HEK293 (cell line): Measurements from ENCODE around the gene FLNA.

ENCODE experiments used
- CTCF ChIA-PET: fragments of 350-600 bp; formaldehyde crosslinking; extraction: SDS; loops from one replicate; lab custom pipeline; 2021; ENCODE audit warnings: antibody characterized with exemption; lab: Yijun Ruan, JAX
- POLR2A ChIA-PET: fragments of 300-600 bp; formaldehyde crosslinking; extraction: SDS; loops from one replicate; lab custom pipeline; 2020; ENCODE audit warnings: antibody characterized with exemption, inconsistent platforms; lab: Yijun Ruan, JAX
- H3K27ac ChIP-seq: fragments of 200-500 bp; sonication (Bioruptor generic); 2 replicates; pipeline ENCODE4 v1.5.1; 2014; ENCODE audit warnings: low read depth, low read length, control low read depth, inconsistent platforms; ENCODE audit errors: extremely low read depth
- H3K36me3 ChIP-seq, 2 experiments: fragments of 200-500 bp in 1 of 2; sonication (Bioruptor generic) in 1 of 2; 1 replicate in 1 of 2; 2 replicates in 1 of 2; pipeline ENCODE4 v1.5.1; 2014 to 2017; ENCODE audit warnings: inconsistent platforms in 2 of 2, low read length in 2 of 2; ENCODE audit not compliant: control insufficient read depth in 2 of 2, insufficient read depth in 1 of 2
- H3K4me1 ChIP-seq: fragments of 200-500 bp; sonication (Bioruptor generic); 2 replicates; pipeline ENCODE4 v1.5.1; 2014; ENCODE audit warnings: mild to moderate bottlenecking, low read length, inconsistent platforms; ENCODE audit not compliant: control insufficient read depth, insufficient read depth
- H3K4me3 ChIP-seq: 2 replicates; pipeline ENCODE4 v1.5.1; 2011; ENCODE audit warnings: low read depth, mild to moderate bottlenecking, control low read depth, low read length, moderate library complexity
- H3K9me3 ChIP-seq: fragments of 200-500 bp; sonication (Bioruptor generic); 2 replicates; pipeline ENCODE4 v1.5.1; 2014; ENCODE audit warnings: low read depth, low read length, inconsistent platforms; ENCODE audit not compliant: control insufficient read depth, insufficient read depth
- EGR2 ChIP-seq: fragments of 450-650 bp; formaldehyde crosslinking; IDR thresholded peaks from 2 replicates; pipeline ENCODE4 v1.5.1; 2016; ENCODE audit warnings: low read depth, missing biosample characterization, missing genetic modification characterization
- HIC1 ChIP-seq: fragments of 450-650 bp; formaldehyde crosslinking; IDR thresholded peaks from 2 replicates; pipeline ENCODE4 v1.5.1; 2016; ENCODE audit warnings: missing biosample characterization, missing genetic modification characterization
- KLF9 ChIP-seq: fragments of 450-650 bp; formaldehyde crosslinking; IDR thresholded peaks from 2 replicates; pipeline ENCODE4 v1.5.1; 2016; ENCODE audit warnings: missing biosample characterization, missing genetic modification characterization, low read depth
- PBX3 ChIP-seq: sonication (generic); formaldehyde crosslinking; IDR thresholded peaks from 2 replicates; pipeline ENCODE4 v1.8.1; 2022; ENCODE audit warnings: mild to moderate bottlenecking, moderate library complexity, missing genetic modification reagents
- ZBTB1 ChIP-seq: fragments of 450-650 bp; formaldehyde crosslinking; IDR thresholded peaks from 2 replicates; pipeline ENCODE4 v1.5.1; 2016; ENCODE audit warnings: missing biosample characterization, missing genetic modification characterization
- ZNF26 ChIP-seq: fragments of 450-650 bp; formaldehyde crosslinking; IDR thresholded peaks from 2 replicates; pipeline ENCODE4 v1.5.1; 2016; ENCODE audit warnings: missing biosample characterization, missing genetic modification characterization
- ZNF366 ChIP-seq: fragments of 450-650 bp; formaldehyde crosslinking; conservative IDR thresholded peaks from 2 replicates; pipeline ENCODE4 v1.5.1; 2016; ENCODE audit warnings: missing biosample characterization, missing genetic modification characterization
- ZNF394 ChIP-seq: fragments of 450-650 bp; formaldehyde crosslinking; IDR thresholded peaks from 2 replicates; pipeline ENCODE4 v1.5.1; 2016; ENCODE audit warnings: missing biosample characterization, missing genetic modification characterization, mild to moderate bottlenecking, moderate library complexity, borderline replicate concordance
- ZNF530 ChIP-seq: fragments of 450-650 bp; formaldehyde crosslinking; IDR thresholded peaks from 2 replicates; pipeline ENCODE4 v1.5.1; 2016; ENCODE audit warnings: low read depth, missing biosample characterization, missing genetic modification characterization
- ZNF600 ChIP-seq: fragments of 450-650 bp; formaldehyde crosslinking; IDR thresholded peaks from 2 replicates; pipeline ENCODE4 v1.5.1; 2016; ENCODE audit warnings: missing biosample characterization, missing genetic modification characterization
- ZNF837 ChIP-seq: fragments of 450-650 bp; formaldehyde crosslinking; IDR thresholded peaks from 2 replicates; pipeline ENCODE4 v1.5.1; 2016; ENCODE audit warnings: missing biosample characterization, missing genetic modification characterization

Gene FLNA

GRCh38 chrX:154363706-154364439 is 10.6 kb downstream of the FLNA start:
- Histone ChIP-seq H3K9me3 (no peaks in the 10 kb centered on the region), H3K4me1 (0 out of 2 replicates have a peak, but pooled peaks cover 4% of the 10 kb centered on the region), H3K36me3 (peaks cover 15 to 96% of the 10 kb centered on the region in 2 experiments; a peak in 2 of 3 replicates), H3K4me3 (no peak overlapping the region), H3K27ac (no peak overlapping the region)
- no peak for TF ChIP-seq ZNF26 (tag by site-specific recombination)
- no peak for TF ChIP-seq ZNF530
- peak; percentile 48; the same call in 1 of the 2 replicates for TF ChIP-seq HIC1 (tag by site-specific recombination)
- 0 out of 2 replicates have a peak, but pooled peaks have one; percentile 6 for TF ChIP-seq PBX3 (CRISPR knock-in tag)
- TF ChIP-seq ZNF394 (tag by site-specific recombination): no peak
- CTCF ChIA-PET: interaction anchor here (1.0 kb wide), 1 partner anchor 10 kb away, joined by 3 read pairs; no protein-coding TSS in a partner anchor
- POLR2A ChIA-PET: interaction anchor here (1.9 kb wide), 1 partner anchor 10 kb away, joined by 6 read pairs; no protein-coding TSS in a partner anchor

- H3K4me3 ChIP-seq: no peak overlapping the region
- no peak overlapping the region for H3K27ac ChIP-seq
- H3K36me3 ChIP-seq: peaks cover 18 to 96% of the 10 kb centered on the region in 2 experiments; a peak in 2 of 3 replicates
- H3K9me3 ChIP-seq: no peaks in the 10 kb centered on the region
- TF ChIP-seq HIC1 (tag by site-specific recombination): 0 out of 2 replicates have a peak, but pooled peaks have one; percentile 25
- no peak for TF ChIP-seq ZNF600 (tag by site-specific recombination)
- no peak for TF ChIP-seq ZBTB1 (tag by site-specific recombination)
- 0 out of 2 replicates have a peak, but pooled peaks have one; percentile 25 for TF ChIP-seq KLF9
- no peak for TF ChIP-seq ZNF366 (tag by site-specific recombination)
- TF ChIP-seq EGR2 (tag by site-specific recombination): no peak
- TF ChIP-seq ZNF837 (tag by site-specific recombination): no peak
- ChIA-PET POLR2A (interaction anchor here (0.7 to 2.1 kb wide), 4 partner anchors 8 to 12 kb away, joined by 3 to 10 read pairs (median 4); no protein-coding TSS in a partner anchor), CTCF (interaction anchor here (0.6 to 1.8 kb wide), 2 partner anchors 174 to 348 kb away, joined by 3 to 6 read pairs; no protein-coding TSS in a partner anchor)
- no peaks in the 10 kb centered on the region for H3K4me1 ChIP-seq
Measured at GRCh38 chrX:154362085-154362742, 12.2 kb downstream of the FLNA start.
